ENCODE measurements around the gene TTLL10.

DNA sequence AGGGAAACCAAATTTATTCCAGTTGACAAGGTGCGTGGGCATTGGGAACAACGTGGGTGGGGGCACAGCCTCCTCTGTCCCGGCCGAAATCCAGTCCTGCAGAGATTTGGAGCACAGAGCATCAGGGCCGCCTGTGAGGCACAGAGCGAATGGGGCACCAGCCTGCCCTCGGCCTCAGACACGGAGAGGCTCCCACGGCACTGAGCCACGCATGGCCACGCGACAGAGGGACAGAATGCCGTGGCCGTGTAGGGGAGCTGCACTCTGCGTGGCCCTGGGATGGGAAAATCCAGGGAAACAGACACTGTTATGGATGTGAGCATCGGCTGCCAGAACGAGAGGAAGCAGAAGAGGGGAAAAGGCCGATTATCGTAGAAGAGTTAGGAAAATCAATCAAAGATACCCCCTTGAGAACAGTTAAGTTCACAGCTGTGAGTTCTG lies 44.3 kb upstream of the TTLL10 start:
- TF ChIP-seq, protein P1, sequence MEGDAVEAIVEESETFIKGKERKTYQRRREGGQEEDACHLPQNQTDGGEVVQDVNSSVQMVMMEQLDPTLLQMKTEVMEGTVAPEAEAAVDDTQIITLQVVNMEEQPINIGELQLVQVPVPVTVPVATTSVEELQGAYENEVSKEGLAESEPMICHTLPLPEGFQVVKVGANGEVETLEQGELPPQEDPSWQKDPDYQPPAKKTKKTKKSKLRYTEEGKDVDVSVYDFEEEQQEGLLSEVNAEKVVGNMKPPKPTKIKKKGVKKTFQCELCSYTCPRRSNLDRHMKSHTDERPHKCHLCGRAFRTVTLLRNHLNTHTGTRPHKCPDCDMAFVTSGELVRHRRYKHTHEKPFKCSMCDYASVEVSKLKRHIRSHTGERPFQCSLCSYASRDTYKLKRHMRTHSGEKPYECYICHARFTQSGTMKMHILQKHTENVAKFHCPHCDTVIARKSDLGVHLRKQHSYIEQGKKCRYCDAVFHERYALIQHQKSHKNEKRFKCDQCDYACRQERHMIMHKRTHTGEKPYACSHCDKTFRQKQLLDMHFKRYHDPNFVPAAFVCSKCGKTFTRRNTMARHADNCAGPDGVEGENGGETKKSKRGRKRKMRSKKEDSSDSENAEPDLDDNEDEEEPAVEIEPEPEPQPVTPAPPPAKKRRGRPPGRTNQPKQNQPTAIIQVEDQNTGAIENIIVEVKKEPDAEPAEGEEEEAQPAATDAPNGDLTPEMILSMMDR (conservative IDR thresholded peaks at IDR 0.05; ENCODE audit: low read length): no peak
- TF ChIP-seq EZH2phosphoT487 (IDR thresholded peaks at IDR 0.05; ENCODE audit: borderline replicate concordance): no peak

Measured in Loucy (cell line).